ENCODE measurements around the gene DHCR24. TPM values are rescaled to one million over a fixed set of nuclear protein-coding genes. Genes with fewer than 3 reads are reported as not detected.

DHCR24 gene
- total and polyA plus RNA-seq, 2 of the 13 experiments (the other 11 are each of a cell fraction or from before 2014, with no cell fraction given) = 374 to 448 TPM

- TF ChIP-seq ZNF350 (CRISPR knock-in tag; IDR thresholded peaks at IDR 0.05; ENCODE audit: borderline replicate concordance, low read depth) (no peak), CEBPB (IDR thresholded peaks at IDR 0.05; ENCODE audit: borderline replicate concordance, low read depth, low read length) (no peak; the same call in 1 of the 2 replicates), ESRRA (CRISPR knock-in tag; IDR thresholded peaks at IDR 0.05; ENCODE audit: low read depth) (peak; percentile 89), CEBPZ (IDR thresholded peaks at IDR 0.05; ENCODE audit: low read length) (no peak), ATF7 (IDR thresholded peaks at IDR 0.05) (no peak), ATF7 (CRISPR knock-in tag; IDR thresholded peaks at IDR 0.05) (no peak), HNRNPK (IDR thresholded peaks at IDR 0.05; ENCODE audit: low read depth, low read length, poor library complexity, severe bottlenecking) (no peak), FOSL1 (CRISPR knock-in tag; IDR thresholded peaks at IDR 0.05; ENCODE audit: borderline replicate concordance) (peak; percentile 36; the same call in 1 of the 2 replicates), NFIB (CRISPR knock-in tag; IDR thresholded peaks at IDR 0.05; ENCODE audit: borderline replicate concordance) (no peak)
- TF ChIP-seq, protein P1, sequence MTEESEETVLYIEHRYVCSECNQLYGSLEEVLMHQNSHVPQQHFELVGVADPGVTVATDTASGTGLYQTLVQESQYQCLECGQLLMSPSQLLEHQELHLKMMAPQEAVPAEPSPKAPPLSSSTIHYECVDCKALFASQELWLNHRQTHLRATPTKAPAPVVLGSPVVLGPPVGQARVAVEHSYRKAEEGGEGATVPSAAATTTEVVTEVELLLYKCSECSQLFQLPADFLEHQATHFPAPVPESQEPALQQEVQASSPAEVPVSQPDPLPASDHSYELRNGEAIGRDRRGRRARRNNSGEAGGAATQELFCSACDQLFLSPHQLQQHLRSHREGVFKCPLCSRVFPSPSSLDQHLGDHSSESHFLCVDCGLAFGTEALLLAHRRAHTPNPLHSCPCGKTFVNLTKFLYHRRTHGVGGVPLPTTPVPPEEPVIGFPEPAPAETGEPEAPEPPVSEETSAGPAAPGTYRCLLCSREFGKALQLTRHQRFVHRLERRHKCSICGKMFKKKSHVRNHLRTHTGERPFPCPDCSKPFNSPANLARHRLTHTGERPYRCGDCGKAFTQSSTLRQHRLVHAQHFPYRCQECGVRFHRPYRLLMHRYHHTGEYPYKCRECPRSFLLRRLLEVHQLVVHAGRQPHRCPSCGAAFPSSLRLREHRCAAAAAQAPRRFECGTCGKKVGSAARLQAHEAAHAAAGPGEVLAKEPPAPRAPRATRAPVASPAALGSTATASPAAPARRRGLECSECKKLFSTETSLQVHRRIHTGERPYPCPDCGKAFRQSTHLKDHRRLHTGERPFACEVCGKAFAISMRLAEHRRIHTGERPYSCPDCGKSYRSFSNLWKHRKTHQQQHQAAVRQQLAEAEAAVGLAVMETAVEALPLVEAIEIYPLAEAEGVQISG (CRISPR knock-in tag; IDR thresholded peaks at IDR 0.05) = no peak
- TF ChIP-seq, protein P2, sequence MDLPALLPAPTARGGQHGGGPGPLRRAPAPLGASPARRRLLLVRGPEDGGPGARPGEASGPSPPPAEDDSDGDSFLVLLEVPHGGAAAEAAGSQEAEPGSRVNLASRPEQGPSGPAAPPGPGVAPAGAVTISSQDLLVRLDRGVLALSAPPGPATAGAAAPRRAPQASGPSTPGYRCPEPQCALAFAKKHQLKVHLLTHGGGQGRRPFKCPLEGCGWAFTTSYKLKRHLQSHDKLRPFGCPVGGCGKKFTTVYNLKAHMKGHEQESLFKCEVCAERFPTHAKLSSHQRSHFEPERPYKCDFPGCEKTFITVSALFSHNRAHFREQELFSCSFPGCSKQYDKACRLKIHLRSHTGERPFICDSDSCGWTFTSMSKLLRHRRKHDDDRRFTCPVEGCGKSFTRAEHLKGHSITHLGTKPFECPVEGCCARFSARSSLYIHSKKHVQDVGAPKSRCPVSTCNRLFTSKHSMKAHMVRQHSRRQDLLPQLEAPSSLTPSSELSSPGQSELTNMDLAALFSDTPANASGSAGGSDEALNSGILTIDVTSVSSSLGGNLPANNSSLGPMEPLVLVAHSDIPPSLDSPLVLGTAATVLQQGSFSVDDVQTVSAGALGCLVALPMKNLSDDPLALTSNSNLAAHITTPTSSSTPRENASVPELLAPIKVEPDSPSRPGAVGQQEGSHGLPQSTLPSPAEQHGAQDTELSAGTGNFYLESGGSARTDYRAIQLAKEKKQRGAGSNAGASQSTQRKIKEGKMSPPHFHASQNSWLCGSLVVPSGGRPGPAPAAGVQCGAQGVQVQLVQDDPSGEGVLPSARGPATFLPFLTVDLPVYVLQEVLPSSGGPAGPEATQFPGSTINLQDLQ (CRISPR knock-in tag; IDR thresholded peaks at IDR 0.05) = no peak
- TF ChIP-seq, protein P3, sequence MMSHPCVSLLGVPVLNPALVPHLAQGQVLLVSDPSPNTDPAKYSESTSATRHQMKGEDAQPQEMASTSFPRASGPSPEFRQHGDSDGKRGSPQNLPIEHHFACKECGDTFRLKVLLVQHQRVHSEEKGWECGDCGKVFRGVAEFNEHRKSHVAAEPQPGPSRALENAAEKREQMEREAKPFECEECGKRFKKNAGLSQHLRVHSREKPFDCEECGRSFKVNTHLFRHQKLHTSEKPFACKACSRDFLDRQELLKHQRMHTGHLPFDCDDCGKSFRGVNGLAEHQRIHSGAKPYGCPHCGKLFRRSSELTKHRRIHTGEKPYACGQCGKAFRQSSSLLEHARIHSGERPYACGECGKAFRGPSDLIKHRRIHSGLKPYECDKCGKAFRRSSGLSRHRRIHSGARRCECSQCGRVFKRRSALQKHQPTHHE (CRISPR knock-in tag; IDR thresholded peaks at IDR 0.05; ENCODE audit: borderline replicate concordance) = no peak
Observed at GRCh38 chr1:54919367-54920359, 32.7 kb upstream of the DHCR24 start (continued).

All from HepG2 (cell line).